ENCODE measurements around the gene APOL2. TPM values are rescaled to one million over a fixed set of nuclear protein-coding genes. Genes with fewer than 3 reads are reported as not detected.
"Not testable (repeated sequence)": the region's sequence is repeated elsewhere in the genome, so short reads cannot be mapped to it uniquely, and the experiment has no call there.

The APOL2 gene
- total RNA-seq, 1 donor from 2014 or later = 38.3 TPM

- POLR2A ChIA-PET = no interaction called here
- CTCF ChIA-PET = no interaction called here
These were observed 25.7 kb downstream of the APOL2 start for GRCh38 chr22:36213586-36213985.

GRCh38 chr22:36212901-36213300, 26.4 kb downstream of the APOL2 start:
- no peaks in the 10 kb centered on the region for H3K36me3 Mint-ChIP-seq (ENCODE audit: low read depth)
- peaks cover 21% of the 10 kb centered on the region for H3K4me1 Mint-ChIP-seq
- no peak for TF ChIP-seq CTCF (IDR thresholded peaks at IDR 0.05)
- ChIA-PET POLR2A (no interaction called here), CTCF (interaction anchor here (1.2 to 2.3 kb wide), 2 partner anchors 9 to 274 kb away, joined by 3 to 5 read pairs; no protein-coding TSS in a partner anchor)
- no peak for ATAC-seq (ENCODE audit: low read depth)
- peaks cover 7% of the 10 kb centered on the region for H3K9me3 Mint-ChIP-seq
- DNase-seq = no peak
- no peak overlapping the region for H3K27ac Mint-ChIP-seq
- peaks cover 3% of the 10 kb centered on the region for H3K27me3 Mint-ChIP-seq
- intact Hi-C loops (cut with micrococcal nuclease) = no loop called here
- H3K4me3 Mint-ChIP-seq = no peak overlapping the region

More at GRCh38 chr22:36213586-36213985, 25.7 kb downstream of the APOL2 start:
- intact Hi-C loops (cut with micrococcal nuclease) = no loop called here
- Mint-ChIP-seq H3K4me1 (peaks cover 21% of the 10 kb centered on the region), H3K4me3 (no peak overlapping the region), H3K9me3 (peaks cover 7% of the 10 kb centered on the region), H3K36me3 (ENCODE audit: low read depth) (no peaks in the 10 kb centered on the region), H3K27ac (no peak overlapping the region), H3K27me3 (peaks cover 4% of the 10 kb centered on the region)
- no peak for TF ChIP-seq CTCF (IDR thresholded peaks at IDR 0.05)
- ATAC-seq (ENCODE audit: low read depth) (no peak), DNase-seq (no peak)

- H3K27me3 Mint-ChIP-seq = peaks cover 3% of the 10 kb centered on the region
- peaks cover 22% of the 10 kb centered on the region for H3K4me1 Mint-ChIP-seq
- ChIA-PET CTCF (interaction anchor here (1.2 to 2.3 kb wide), 2 partner anchors 11 to 275 kb away, joined by 3 to 5 read pairs; no protein-coding TSS in a partner anchor), POLR2A (no interaction called here)
- no peak for TF ChIP-seq CTCF (IDR thresholded peaks at IDR 0.05)
- no peak for DNase-seq
- no peaks in the 10 kb centered on the region for H3K36me3 Mint-ChIP-seq (ENCODE audit: low read depth)
- H3K9me3 Mint-ChIP-seq = peaks cover 7% of the 10 kb centered on the region
- no peak overlapping the region for H3K4me3 Mint-ChIP-seq
- H3K27ac Mint-ChIP-seq = no peak overlapping the region
- intact Hi-C loops (cut with micrococcal nuclease) = no loop called here
- ATAC-seq (ENCODE audit: low read depth) = no peak
These were observed 28.0 kb downstream of the APOL2 start for GRCh38 chr22:36211237-36211861.

- no peak for ATAC-seq (ENCODE audit: low read depth)
- H3K27me3 Mint-ChIP-seq = no peaks in the 10 kb centered on the region
- H3K36me3 Mint-ChIP-seq (ENCODE audit: low read depth) = no peaks in the 10 kb centered on the region
- no peak overlapping the region for H3K27ac Mint-ChIP-seq
- ChIA-PET POLR2A (no interaction called here), CTCF (no interaction called here)
- DNase-seq = no peak
- TF ChIP-seq CTCF (IDR thresholded peaks at IDR 0.05) = no peak
- peaks cover 32% of the 10 kb centered on the region for H3K4me1 Mint-ChIP-seq
- intact Hi-C loops (cut with micrococcal nuclease) = no loop called here
- peaks cover 7% of the 10 kb centered on the region for H3K9me3 Mint-ChIP-seq
- H3K4me3 Mint-ChIP-seq = no peak overlapping the region
These were observed 29.1 kb downstream of the APOL2 start for GRCh38 chr22:36210224-36210623.

- H3K36me3 Mint-ChIP-seq (ENCODE audit: low read depth); H3K4me3 Mint-ChIP-seq; DNase-seq; ATAC-seq (ENCODE audit: low read depth); H3K27ac Mint-ChIP-seq; H3K27me3 Mint-ChIP-seq; CTCF ChIA-PET; POLR2A ChIA-PET; H3K9me3 Mint-ChIP-seq: not testable (repeated sequence)
- peaks cover 38% of the 10 kb centered on the region for H3K4me1 Mint-ChIP-seq
- intact Hi-C loops (cut with micrococcal nuclease) = loop anchor here (1.0 kb wide), 1 partner anchor 12 kb away; no protein-coding TSS in a partner anchor
These were observed 29.8 kb downstream of the APOL2 start for GRCh38 chr22:36209488-36209908.

All from activated B cell treated with CpG ODN at 0.5 μM for 24 hours (primary cell).